ENCODE results near the gene IGSF21.

DNA sequence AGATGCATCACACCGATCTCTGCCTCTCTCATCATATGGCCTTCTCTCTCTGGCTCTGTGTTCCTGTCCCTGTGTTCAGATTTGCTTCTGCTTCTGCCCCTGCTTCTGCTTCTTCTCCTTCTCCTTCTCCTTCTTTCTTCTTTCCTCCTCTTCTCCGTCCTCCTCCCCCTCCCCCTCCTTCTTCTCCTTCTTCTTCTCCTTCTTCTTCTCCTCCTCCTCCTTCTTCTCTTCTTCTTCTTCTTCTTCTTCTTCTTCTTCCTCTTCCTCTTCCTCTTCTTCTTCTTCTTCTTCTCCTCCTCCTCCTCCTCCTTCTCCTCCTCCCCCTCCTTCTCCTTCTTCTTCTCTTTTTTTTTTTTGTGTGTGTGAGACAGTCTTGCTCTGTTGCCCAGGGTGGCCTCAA, 233.2 kb downstream of the IGSF21 start:
- TF ChIP-seq GATA3 (IDR thresholded peaks at IDR 0.05; ENCODE audit: low read depth, low read length) = no peak
- TF ChIP-seq GATA2 (IDR thresholded peaks at IDR 0.05; ENCODE audit: low read depth, low read length) = no peak

Measured in SH-SY5Y (cell line).